DOHH2 (cell line): ENCODE measurements around the gene DCTN3.
A peak's percentile ranks its signal among the peaks of the same experiment; 100 is the strongest.

Experiments
- H3F3A ChIP-seq: fragments of 200-600 bp; sonication (generic), shearing (Covaris generic); 2 replicates; pipeline ENCODE4 v1.6.0; 2016; ENCODE audit warnings: antibody characterized with exemption, mild to moderate bottlenecking; ENCODE audit not compliant: control insufficient read depth, insufficient read depth
- H3K27ac ChIP-seq: fragments of 200-600 bp; sonication (generic); 2 replicates; pipeline ENCODE4 v1.5.1; 2014; ENCODE audit warnings: low read depth, mild to moderate bottlenecking, low read length, moderate library complexity
- H3K27me3 ChIP-seq: fragments of 200-600 bp; sonication (generic); 2 replicates; pipeline ENCODE4 v1.6.1; 2014; ENCODE audit warnings: mild to moderate bottlenecking, low read length, mixed read lengths; ENCODE audit not compliant: control insufficient read depth
- H3K36me3 ChIP-seq: fragments of 200-600 bp; sonication (generic); 2 replicates; pipeline ENCODE4 v1.6.1; 2014; ENCODE audit warnings: mild to moderate bottlenecking, low read length, moderate library complexity, mixed read lengths; ENCODE audit not compliant: control insufficient read depth
- H3K4me1 ChIP-seq: fragments of 200-600 bp; sonication (generic); 2 replicates; pipeline ENCODE4 v1.6.1; 2014; ENCODE audit warnings: mild to moderate bottlenecking, low read length, mixed read lengths; ENCODE audit not compliant: control insufficient read depth
- H3K4me2 ChIP-seq: fragments of 200-600 bp; sonication (generic); 2 replicates; pipeline ENCODE4 v1.6.0; 2014; ENCODE audit warnings: mild to moderate bottlenecking, low read length, moderate library complexity
- H3K4me3 ChIP-seq: fragments of 200-600 bp; sonication (generic); 2 replicates; pipeline ENCODE4 v1.5.1; 2014; ENCODE audit warnings: mild to moderate bottlenecking, low read length, mixed read lengths
- H3K79me2 ChIP-seq: fragments of 200-600 bp; sonication (generic); 2 replicates; pipeline ENCODE4 v1.6.1; 2014; ENCODE audit warnings: mild to moderate bottlenecking, low read length, mixed read lengths; ENCODE audit not compliant: control insufficient read depth
- H3K9me2 ChIP-seq: fragments of 200-600 bp; sonication (generic); replicated peaks from 2 replicates; pipeline ENCODE4 v1.6.1; 2014; ENCODE audit warnings: mild to moderate bottlenecking, low read length, mixed read lengths; ENCODE audit not compliant: control insufficient read depth
- H3K9me3 ChIP-seq: fragments of 200-600 bp; sonication (generic); 2 replicates; pipeline ENCODE4 v1.6.1; 2014; ENCODE audit warnings: antibody characterized with exemption, low read length, mixed read lengths; ENCODE audit not compliant: control insufficient read depth, insufficient read depth
- H4K20me1 ChIP-seq: fragments of 200-600 bp; sonication (generic); 2 replicates; pipeline ENCODE4 v1.6.0; 2014; ENCODE audit warnings: low read depth, mild to moderate bottlenecking, antibody characterized with exemption, low read length, moderate library complexity; ENCODE audit not compliant: control insufficient read depth, insufficient read depth
- EZH2phosphoT487 ChIP-seq: fragments of 200-600 bp; sonication (generic); IDR thresholded peaks from 2 replicates; pipeline ENCODE4 v1.6.1; 2017; ENCODE audit warnings: borderline replicate concordance, mild to moderate bottlenecking, antibody characterized with exemption, low read length, moderate library complexity, mixed read lengths
- TF ChIP-seq, protein P1 (sequence below): fragments of 200-600 bp; sonication (generic); IDR thresholded peaks from one replicate; pipeline ENCODE4 v1.5.1; 2014; ENCODE audit warnings: antibody characterized with exemption, mild to moderate bottlenecking, low read depth, low read length; ENCODE audit not compliant: poor library complexity, severe bottlenecking

Gene DCTN3

GRCh38 chr9:34633166-34633565, 12.9 kb upstream of the DCTN3 start:
- H3K27ac ChIP-seq = no peak overlapping the region
- no peak overlapping the region for H3K4me3 ChIP-seq
- peaks cover 3% of the 10 kb centered on the region; the same call in 1 of the 2 replicates for H3F3A ChIP-seq
- TF ChIP-seq, protein P1, sequence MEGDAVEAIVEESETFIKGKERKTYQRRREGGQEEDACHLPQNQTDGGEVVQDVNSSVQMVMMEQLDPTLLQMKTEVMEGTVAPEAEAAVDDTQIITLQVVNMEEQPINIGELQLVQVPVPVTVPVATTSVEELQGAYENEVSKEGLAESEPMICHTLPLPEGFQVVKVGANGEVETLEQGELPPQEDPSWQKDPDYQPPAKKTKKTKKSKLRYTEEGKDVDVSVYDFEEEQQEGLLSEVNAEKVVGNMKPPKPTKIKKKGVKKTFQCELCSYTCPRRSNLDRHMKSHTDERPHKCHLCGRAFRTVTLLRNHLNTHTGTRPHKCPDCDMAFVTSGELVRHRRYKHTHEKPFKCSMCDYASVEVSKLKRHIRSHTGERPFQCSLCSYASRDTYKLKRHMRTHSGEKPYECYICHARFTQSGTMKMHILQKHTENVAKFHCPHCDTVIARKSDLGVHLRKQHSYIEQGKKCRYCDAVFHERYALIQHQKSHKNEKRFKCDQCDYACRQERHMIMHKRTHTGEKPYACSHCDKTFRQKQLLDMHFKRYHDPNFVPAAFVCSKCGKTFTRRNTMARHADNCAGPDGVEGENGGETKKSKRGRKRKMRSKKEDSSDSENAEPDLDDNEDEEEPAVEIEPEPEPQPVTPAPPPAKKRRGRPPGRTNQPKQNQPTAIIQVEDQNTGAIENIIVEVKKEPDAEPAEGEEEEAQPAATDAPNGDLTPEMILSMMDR = no peak
- TF ChIP-seq EZH2phosphoT487 = no peak
- H3K79me2 ChIP-seq = peaks cover 22% of the 10 kb centered on the region
- peaks cover 26% of the 10 kb centered on the region for H3K4me1 ChIP-seq
- no peaks in the 10 kb centered on the region for H3K9me2 ChIP-seq
- peaks cover 15% of the 10 kb centered on the region; the same call in 1 of the 2 replicates for H3K36me3 ChIP-seq
- no peaks in the 10 kb centered on the region for H3K9me3 ChIP-seq
- no peak overlapping the region for H3K4me2 ChIP-seq
- H3K27me3 ChIP-seq = peaks cover 24% of the 10 kb centered on the region
- no peaks in the 10 kb centered on the region for H4K20me1 ChIP-seq

DNA sequence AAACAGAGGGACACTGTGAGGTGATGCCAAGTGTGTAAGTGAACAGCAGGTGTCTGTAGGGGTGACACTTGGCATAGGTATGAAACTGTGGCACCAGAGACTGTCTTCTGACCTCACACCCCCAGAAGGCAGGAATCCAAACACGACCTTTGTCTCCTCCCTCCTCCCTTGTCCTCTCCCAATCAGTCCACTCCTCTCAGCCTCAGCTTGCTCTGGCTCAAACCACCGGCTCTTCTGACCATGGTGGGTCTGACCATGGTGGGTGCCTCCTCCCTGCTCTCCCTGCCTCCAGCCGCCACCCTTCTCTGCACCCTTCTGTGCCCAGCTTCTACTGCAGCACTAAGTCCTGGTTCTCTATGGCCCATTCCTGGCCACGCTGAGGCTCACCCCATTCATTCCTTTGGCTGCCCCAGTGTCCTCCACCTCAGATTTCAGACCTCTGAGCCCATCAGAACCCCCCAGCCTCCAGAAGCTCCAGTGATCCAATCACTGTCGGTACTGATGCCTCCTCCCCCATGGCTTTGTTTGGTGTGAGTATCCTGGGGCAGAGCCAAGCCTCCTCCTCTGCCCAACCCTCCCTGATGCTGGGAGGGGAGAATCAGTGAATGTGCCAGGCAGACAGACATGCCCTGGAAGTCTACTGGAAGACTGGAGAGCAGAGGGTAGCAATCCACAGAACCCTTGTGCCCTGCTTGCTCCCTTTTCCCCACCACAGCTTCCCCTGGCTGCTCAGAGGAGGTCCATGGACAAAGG, 10.3 kb upstream of the DCTN3 start:
- Histone ChIP-seq H3K79me2 (peaks cover 4% of the 10 kb centered on the region), H3K4me2 (no peak overlapping the region), H3K27me3 (peaks cover 47% of the 10 kb centered on the region), H3K4me1 (peaks cover 18% of the 10 kb centered on the region), H3K9me3 (no peaks in the 10 kb centered on the region), H3K36me3 (peaks cover 6% of the 10 kb centered on the region; the same call in 1 of the 2 replicates), H4K20me1 (no peaks in the 10 kb centered on the region), H3K9me2 (no peaks in the 10 kb centered on the region), H3K27ac (no peak overlapping the region), H3F3A (peaks cover 3% of the 10 kb centered on the region; the same call in 1 of the 2 replicates), H3K4me3 (no peak overlapping the region)
- TF ChIP-seq, protein P1 = no peak
- no peak for TF ChIP-seq EZH2phosphoT487

GRCh38 chr9:34629491-34629808, 9.2 kb upstream of the DCTN3 start:
- Histone ChIP-seq H3K4me3 (no peak overlapping the region), H3K36me3 (no peaks in the 10 kb centered on the region), H3K27ac (no peak overlapping the region), H4K20me1 (no peaks in the 10 kb centered on the region), H3F3A (peaks cover 3% of the 10 kb centered on the region; the same call in 1 of the 2 replicates), H3K27me3 (peaks cover 54% of the 10 kb centered on the region), H3K9me3 (no peaks in the 10 kb centered on the region), H3K9me2 (no peaks in the 10 kb centered on the region), H3K4me2 (peak overlapping the region; percentile 57), H3K79me2 (no peaks in the 10 kb centered on the region), H3K4me1 (peaks cover 13% of the 10 kb centered on the region)
- TF ChIP-seq, protein P1 = no peak
- TF ChIP-seq EZH2phosphoT487 = no peak
